Stimulated activated naive CD8-positive, alpha-beta T cell treated with anti-CD3 and anti-CD28 coated beads, Interleukin-15, amount 100 ng/mL, for 72 hours (primary cell): Measurements from ENCODE around the gene TTC28.

Experiments used
- ATAC-seq: fragments of 150-1000 bp; cut with Tn5 transposase; 2 replicates; pipeline ENCODE4 v1.10.0; 2021; ENCODE audit warnings: mild to moderate bottlenecking, moderate library complexity
- DNase-seq, 2 donors: peaks; one replicate each; pipeline ENCODE4 v3.0.0; 2021 to 2022
- H3K27ac Mint-ChIP-seq, 2 donors: one replicate each; pipeline ENCODE4 v1.8.0; 2022; ENCODE audit warnings: mild to moderate bottlenecking in 2 of 2, mixed read lengths in 2 of 2, moderate library complexity in 2 of 2
- H3K27me3 Mint-ChIP-seq: one replicate; pipeline ENCODE4 v1.8.0; 2022; ENCODE audit warnings: mixed read lengths
- H3K4me1 Mint-ChIP-seq: one replicate; pipeline ENCODE4 v1.8.0; 2022; ENCODE audit warnings: mild to moderate bottlenecking, mixed read lengths
- H3K4me3 Mint-ChIP-seq, 2 donors: one replicate each; pipeline ENCODE4 v1.8.0; 2022; ENCODE audit warnings: mild to moderate bottlenecking in 2 of 2, mixed read lengths in 2 of 2, moderate library complexity in 1 of 2
- H3K9me3 Mint-ChIP-seq, 2 donors: one replicate each; pipeline ENCODE4 v1.8.0; 2022; ENCODE audit warnings: mixed read lengths in 2 of 2

The TTC28 gene

GRCh38 chr22:28000361-28000760, 679.3 kb downstream of the TTC28 start:
- ATAC-seq, result no peak
- no peaks in the 10 kb centered on the region for H3K27me3 Mint-ChIP-seq
- peak overlapping the region in 1 of 2 donors; percentile 67 for H3K27ac Mint-ChIP-seq
- no peak overlapping the region for H3K4me3 Mint-ChIP-seq
- H3K9me3 Mint-ChIP-seq, result no peaks in the 10 kb centered on the region
- no peak for DNase-seq
- no peaks in the 10 kb centered on the region for H3K4me1 Mint-ChIP-seq

- Mint-ChIP-seq H3K4me1 (no peaks in the 10 kb centered on the region), H3K4me3 (no peak overlapping the region), H3K27me3 (no peaks in the 10 kb centered on the region), H3K27ac (no peak overlapping the region), H3K9me3 (no peaks in the 10 kb centered on the region)
- DNase-seq, result no peak
- no peak for ATAC-seq
Observed at GRCh38 chr22:27999876-28000275, 679.8 kb downstream of the TTC28 start.

GRCh38 chr22:27998511-27999410, 680.9 kb downstream of the TTC28 start:
- peak overlapping the region in 1 of 2 donors; percentile 48 for H3K27ac Mint-ChIP-seq
- H3K4me1 Mint-ChIP-seq, result no peaks in the 10 kb centered on the region
- H3K9me3 Mint-ChIP-seq, result no peaks in the 10 kb centered on the region
- ATAC-seq (no peak), DNase-seq (no peak)
- H3K27me3 Mint-ChIP-seq, result no peaks in the 10 kb centered on the region
- no peak overlapping the region for H3K4me3 Mint-ChIP-seq

- Mint-ChIP-seq H3K27me3 (no peaks in the 10 kb centered on the region), H3K27ac (peak overlapping the region in 1 of 2 donors; percentile 42), H3K4me3 (no peak overlapping the region), H3K4me1 (no peaks in the 10 kb centered on the region), H3K9me3 (no peaks in the 10 kb centered on the region)
- DNase-seq, result no peak
- no peak for ATAC-seq
Observed at GRCh38 chr22:27997538-27997937, 682.1 kb downstream of the TTC28 start.

GRCh38 chr22:27996981-27997380, 682.7 kb downstream of the TTC28 start:
- Mint-ChIP-seq H3K4me3 (no peak overlapping the region), H3K4me1 (no peaks in the 10 kb centered on the region), H3K9me3 (no peaks in the 10 kb centered on the region), H3K27ac (no peak overlapping the region), H3K27me3 (no peaks in the 10 kb centered on the region)
- no peak for DNase-seq
- no peak for ATAC-seq

GRCh38 chr22:27996529-27996925, 683.1 kb downstream of the TTC28 start:
- Mint-ChIP-seq H3K4me3 (no peak overlapping the region), H3K4me1 (no peaks in the 10 kb centered on the region), H3K27ac (no peak overlapping the region), H3K27me3 (no peaks in the 10 kb centered on the region), H3K9me3 (no peaks in the 10 kb centered on the region)
- no peak for ATAC-seq
- DNase-seq, result no peak

- no peaks in the 10 kb centered on the region for H3K9me3 Mint-ChIP-seq
- peak overlapping the region in 1 of 2 donors; percentile 31 for H3K27ac Mint-ChIP-seq
- no peak overlapping the region for H3K4me3 Mint-ChIP-seq
- DNase-seq (no peak), ATAC-seq (no peak)
- H3K27me3 Mint-ChIP-seq, result no peaks in the 10 kb centered on the region
- H3K4me1 Mint-ChIP-seq, result no peaks in the 10 kb centered on the region
Observed at GRCh38 chr22:27995801-27996528, 683.7 kb downstream of the TTC28 start.

GRCh38 chr22:27994481-27995331, 684.9 kb downstream of the TTC28 start:
- H3K9me3 Mint-ChIP-seq, result no peaks in the 10 kb centered on the region
- ATAC-seq, result no peak
- no peak overlapping the region for H3K4me3 Mint-ChIP-seq
- no peaks in the 10 kb centered on the region for H3K4me1 Mint-ChIP-seq
- H3K27me3 Mint-ChIP-seq, result no peaks in the 10 kb centered on the region
- H3K27ac Mint-ChIP-seq, result peak overlapping the region in 1 of 2 donors; percentile 36
- DNase-seq, result peak in 1 of 2 donors; percentile 2

GRCh38 chr22:27993774-27994350, 685.8 kb downstream of the TTC28 start:
- Mint-ChIP-seq H3K4me1 (no peaks in the 10 kb centered on the region), H3K4me3 (no peak overlapping the region), H3K27ac (peak overlapping the region in 1 of 2 donors; percentile 49), H3K9me3 (no peaks in the 10 kb centered on the region), H3K27me3 (no peaks in the 10 kb centered on the region)
- DNase-seq (peak in 1 of 2 donors; percentile 5), ATAC-seq (no peak)

- ATAC-seq (no peak), DNase-seq (no peak)
- Mint-ChIP-seq H3K4me3 (no peak overlapping the region), H3K27me3 (no peaks in the 10 kb centered on the region), H3K4me1 (no peaks in the 10 kb centered on the region), H3K27ac (peak overlapping the region in 1 of 2 donors; percentile 58), H3K9me3 (no peaks in the 10 kb centered on the region)
Observed at GRCh38 chr22:27993201-27993635, 686.4 kb downstream of the TTC28 start.

- Mint-ChIP-seq H3K9me3 (no peaks in the 10 kb centered on the region), H3K27ac (peak overlapping the region in 1 of 2 donors; percentile 27), H3K27me3 (no peaks in the 10 kb centered on the region), H3K4me3 (no peak overlapping the region), H3K4me1 (no peaks in the 10 kb centered on the region)
- DNase-seq (peak in 1 of 2 donors; percentile 2), ATAC-seq (no peak)
Observed at GRCh38 chr22:27992294-27993165, 687.1 kb downstream of the TTC28 start.

- Mint-ChIP-seq H3K27ac (no peak overlapping the region), H3K27me3 (no peaks in the 10 kb centered on the region), H3K4me1 (no peaks in the 10 kb centered on the region), H3K9me3 (no peaks in the 10 kb centered on the region), H3K4me3 (no peak overlapping the region)
- no peak for ATAC-seq
- peak in 1 of 2 donors; percentile 4 for DNase-seq
Observed at GRCh38 chr22:27991586-27992293, 687.9 kb downstream of the TTC28 start.

GRCh38 chr22:27990879-27991278, 688.8 kb downstream of the TTC28 start:
- DNase-seq, result peak in 1 of 2 donors; percentile 3
- no peak overlapping the region for H3K4me3 Mint-ChIP-seq
- H3K27ac Mint-ChIP-seq, result peak overlapping the region in 1 of 2 donors; percentile 94
- H3K27me3 Mint-ChIP-seq, result no peaks in the 10 kb centered on the region
- H3K9me3 Mint-ChIP-seq, result no peaks in the 10 kb centered on the region
- no peaks in the 10 kb centered on the region for H3K4me1 Mint-ChIP-seq
- no peak for ATAC-seq

- Mint-ChIP-seq H3K27me3 (no peaks in the 10 kb centered on the region), H3K27ac (peak overlapping the region in 1 of 2 donors; percentile 94), H3K9me3 (no peaks in the 10 kb centered on the region), H3K4me3 (no peak overlapping the region), H3K4me1 (no peaks in the 10 kb centered on the region)
- ATAC-seq (no peak), DNase-seq (peak in 1 of 2 donors; percentile 0)
Observed at GRCh38 chr22:27990451-27990840, 689.2 kb downstream of the TTC28 start.
